SK-N-SH treated with all-trans-retinoic acid at 6 μM for 48 hours (cell line): ENCODE data around the gene KMT2B.

Experiments used
- CSRNP3 ChIP-seq: fragments of 250-450 bp; sonication (Bioruptor Pico); IDR thresholded peaks from 2 replicates; pipeline ENCODE4 v1.5.1; 2021; ENCODE audit warnings: mild to moderate bottlenecking, moderate library complexity
- OSR1 ChIP-seq: fragments of 250-450 bp; sonication (Bioruptor Pico); IDR thresholded peaks from 2 replicates; pipeline ENCODE4 v1.8.0; 2022; ENCODE audit warnings: moderate library complexity, mild to moderate bottlenecking, inconsistent platforms
- PATZ1 ChIP-seq: fragments of 250-450 bp; sonication (Bioruptor Pico); IDR thresholded peaks from 2 replicates; pipeline ENCODE4 v1.8.0; 2020; ENCODE audit warnings: mild to moderate bottlenecking, moderate library complexity, borderline replicate concordance
- TCF4 ChIP-seq: fragments of 250-450 bp; sonication (Bioruptor Pico); IDR thresholded peaks from 2 replicates; pipeline ENCODE4 v1.8.0; 2021; ENCODE audit warnings: mild to moderate bottlenecking, moderate library complexity, borderline replicate concordance
- ZC3H10 ChIP-seq: fragments of 250-450 bp; sonication (Bioruptor Pico); IDR thresholded peaks from 2 replicates; pipeline ENCODE4 v1.5.1; 2021; ENCODE audit warnings: mild to moderate bottlenecking, moderate library complexity
- ZFP30 ChIP-seq: fragments of 450-650 bp; formaldehyde crosslinking; IDR thresholded peaks from 2 replicates; pipeline ENCODE4 v1.5.0; 2022; ENCODE audit warnings: mild to moderate bottlenecking, moderate library complexity
- ZNF565 ChIP-seq: fragments of 450-650 bp; formaldehyde crosslinking; conservative IDR thresholded peaks from 2 replicates; pipeline ENCODE4 v1.5.0; 2020; ENCODE audit warnings: low read depth, mild to moderate bottlenecking, moderate library complexity
- ZNF70 ChIP-seq: fragments of 450-650 bp; formaldehyde crosslinking; IDR thresholded peaks from 2 replicates; pipeline ENCODE4 v1.5.0; 2020; ENCODE audit warnings: mild to moderate bottlenecking, moderate library complexity

GRCh38 chr19:35751839-35752745 is 34.3 kb downstream of the KMT2B start:
- no peak for TF ChIP-seq OSR1 (CRISPR knock-in tag)
- no peak for TF ChIP-seq TCF4 (CRISPR knock-in tag)
- TF ChIP-seq ZFP30 (CRISPR knock-in tag), result no peak
- no peak for TF ChIP-seq ZNF565 (CRISPR knock-in tag)
- no peak for TF ChIP-seq ZNF70 (CRISPR knock-in tag)
- no peak for TF ChIP-seq ZC3H10 (CRISPR knock-in tag)
- no peak for TF ChIP-seq PATZ1 (CRISPR knock-in tag)
- TF ChIP-seq CSRNP3 (CRISPR knock-in tag), result no peak
